ENCODE data around the gene TRMT2A.

TRMT2A gene

DNA sequence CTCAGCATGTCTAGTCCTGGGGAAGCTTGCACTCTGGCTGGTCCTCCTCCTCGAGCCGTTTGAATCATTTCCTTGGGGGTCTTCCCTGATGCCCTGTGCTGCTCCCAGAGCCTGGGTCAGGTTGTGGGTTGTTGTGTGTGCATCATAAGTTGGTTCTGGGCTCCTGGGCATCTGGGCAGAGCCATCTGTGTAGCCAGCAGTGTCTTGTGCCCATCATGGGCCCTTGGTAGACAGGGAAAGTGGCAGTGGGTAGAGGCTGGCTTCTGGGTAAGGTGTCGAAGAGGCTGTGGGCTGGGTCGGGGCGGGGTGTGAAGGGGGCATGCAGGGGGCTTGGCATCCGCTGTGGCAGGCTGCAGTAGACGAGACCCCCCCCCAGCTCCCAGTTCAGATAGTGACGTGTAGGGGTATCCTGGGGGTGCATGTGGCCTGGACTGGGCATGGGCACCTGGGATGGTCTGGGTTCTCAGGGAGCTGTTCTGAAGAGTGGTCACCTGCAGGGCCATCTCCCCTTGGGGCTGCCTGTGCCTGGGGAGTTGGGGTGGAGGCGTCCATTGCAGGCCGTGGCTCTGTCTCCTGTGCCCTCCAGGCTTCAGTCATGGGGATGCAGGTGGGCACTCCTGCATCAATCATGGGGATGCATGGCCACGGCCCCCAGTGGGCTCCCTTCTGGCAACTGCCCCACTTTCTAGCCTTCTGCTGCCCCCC lies 7.2 kb upstream of the TRMT2A start:
- in situ Hi-C loops (cut with MboI; ENCODE audit: low sequenced_read_pairs), result no loop called here

DNA sequence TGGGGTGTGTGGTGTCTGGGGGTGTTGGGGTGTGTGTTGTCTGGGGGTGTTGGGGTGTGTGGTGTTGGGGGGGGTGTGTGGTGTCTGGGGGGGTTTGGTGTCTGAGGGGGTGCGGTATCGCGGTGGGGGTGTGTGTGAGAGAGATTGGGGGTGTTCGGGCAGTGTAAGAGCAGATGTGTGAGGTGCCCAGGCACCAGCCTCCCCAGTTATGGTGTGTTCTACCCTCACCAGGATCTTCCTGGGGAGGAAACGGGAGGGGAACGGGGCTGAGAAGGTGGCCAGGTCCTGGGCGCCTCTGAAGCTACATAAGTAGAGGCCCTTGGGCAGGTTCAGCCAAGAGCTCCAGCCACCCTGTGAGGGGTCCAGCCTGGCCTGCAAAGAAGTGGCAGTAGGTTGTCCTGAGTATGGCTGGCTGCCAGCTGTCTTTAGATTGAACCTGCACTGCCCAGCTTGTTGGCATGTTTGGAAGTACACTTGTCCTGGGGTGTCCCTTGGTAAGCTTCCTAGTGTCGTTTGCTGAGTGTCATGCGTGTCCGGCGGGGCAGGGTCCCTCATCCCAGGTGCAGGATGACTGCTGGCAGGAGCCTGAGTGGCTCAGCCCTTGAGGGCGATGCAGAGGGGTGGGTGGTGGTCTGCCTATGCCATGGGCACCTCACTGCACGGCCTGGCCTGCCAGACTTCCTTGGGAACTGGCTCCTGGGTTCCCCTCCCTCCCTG lies 6.5 kb upstream of the TRMT2A start:
- in situ Hi-C loops (cut with MboI; ENCODE audit: low sequenced_read_pairs), result no loop called here

DNA sequence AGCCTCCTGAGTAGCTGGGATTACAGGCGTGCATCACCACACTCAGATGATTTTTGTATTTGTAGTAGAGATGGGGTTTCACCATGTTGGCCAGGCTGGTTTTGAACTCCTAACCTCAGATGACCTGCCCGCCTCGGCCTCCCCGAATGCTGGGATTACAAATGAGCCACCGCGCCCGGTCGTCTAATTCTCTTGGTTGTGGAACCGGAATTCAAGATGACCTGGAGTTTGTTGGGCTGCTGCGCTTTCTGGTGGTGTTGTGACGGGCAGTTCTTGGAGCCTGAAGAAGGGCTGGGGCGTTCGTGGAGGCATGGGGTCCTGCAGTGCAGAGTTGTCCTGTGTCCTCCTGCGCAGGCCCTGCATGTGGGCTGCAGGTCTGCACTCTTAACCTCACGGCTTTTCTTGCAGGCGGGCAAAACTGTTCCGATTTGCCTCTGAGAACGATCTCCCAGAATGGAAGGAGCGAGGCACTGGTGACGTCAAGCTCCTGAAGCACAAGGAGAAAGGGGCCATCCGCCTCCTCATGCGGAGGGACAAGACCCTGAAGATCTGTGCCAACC lies 4.9 kb upstream of the TRMT2A start:
- in situ Hi-C loops (cut with MboI; ENCODE audit: low sequenced_read_pairs), result no loop called here

DNA sequence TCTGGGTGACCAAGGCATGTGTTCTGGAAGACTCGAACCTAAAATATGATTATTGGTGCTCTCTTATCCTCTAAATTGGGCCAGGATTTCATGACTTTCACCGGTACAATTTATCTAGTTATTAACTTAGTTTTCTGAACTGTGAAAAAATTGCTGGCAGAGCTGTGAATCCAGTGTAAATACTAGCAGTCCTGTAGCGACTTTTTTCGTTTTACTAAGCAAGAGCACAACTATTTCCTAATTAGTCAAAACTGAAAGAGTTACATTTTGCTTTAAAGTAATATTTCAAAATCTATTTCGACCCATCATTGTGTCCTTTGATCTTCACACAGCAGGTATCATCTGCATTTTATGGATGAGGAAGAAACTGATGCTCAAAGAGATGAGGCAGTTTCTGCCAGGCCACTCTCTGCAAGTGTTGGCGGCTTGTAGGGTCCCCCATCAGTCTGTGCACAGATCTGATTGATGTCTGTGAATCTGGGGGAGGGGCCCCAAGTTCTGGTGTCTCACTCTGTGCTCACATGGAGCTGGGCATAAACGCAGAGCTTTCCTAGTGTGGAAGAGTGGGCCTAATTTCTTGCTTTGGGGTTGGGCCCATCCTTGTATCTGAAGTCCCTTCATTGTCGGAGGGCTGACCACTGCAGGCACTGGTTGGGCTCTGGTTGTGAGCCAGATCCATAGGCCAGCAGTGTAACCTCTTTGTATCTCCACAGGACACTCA lies 1.4 kb upstream of the TRMT2A start:
- in situ Hi-C loops (cut with MboI; ENCODE audit: low sequenced_read_pairs), result no loop called here

DNA sequence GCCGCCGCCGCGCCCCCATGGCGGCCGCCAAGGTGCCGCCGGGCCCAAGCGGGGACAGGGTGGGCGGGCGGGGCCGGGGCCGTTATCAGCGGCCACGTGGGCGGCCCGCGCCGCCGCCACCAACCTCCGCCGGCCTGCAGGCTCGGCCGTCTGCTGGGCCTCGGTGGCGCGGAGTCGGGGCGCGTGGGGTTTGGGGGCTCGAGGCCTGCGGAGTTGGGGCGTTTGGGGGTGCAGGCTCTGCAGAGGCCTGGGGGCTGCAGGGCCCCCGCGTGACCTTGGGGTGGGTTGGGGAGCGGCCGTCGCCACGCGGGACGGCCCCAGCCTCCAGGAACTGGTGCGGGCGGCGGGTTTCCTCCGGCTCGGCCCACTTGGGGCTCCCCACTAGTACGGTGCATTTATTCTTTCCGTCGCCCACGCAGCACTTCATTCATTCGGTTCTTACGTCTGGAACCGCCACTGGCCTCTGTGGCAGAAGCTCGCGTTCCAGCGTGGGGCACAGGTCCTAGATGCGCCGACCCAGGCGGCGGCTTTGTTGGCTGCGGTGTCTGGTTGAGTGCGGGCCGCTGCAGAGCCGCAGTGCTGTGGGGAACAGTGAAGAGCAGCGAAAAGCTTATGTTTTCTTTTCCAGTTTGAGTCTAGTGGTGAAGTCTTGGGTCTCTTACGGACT lies 740 bp upstream of the TRMT2A start:
- in situ Hi-C loops (cut with MboI; ENCODE audit: low sequenced_read_pairs), result no loop called here

DNA sequence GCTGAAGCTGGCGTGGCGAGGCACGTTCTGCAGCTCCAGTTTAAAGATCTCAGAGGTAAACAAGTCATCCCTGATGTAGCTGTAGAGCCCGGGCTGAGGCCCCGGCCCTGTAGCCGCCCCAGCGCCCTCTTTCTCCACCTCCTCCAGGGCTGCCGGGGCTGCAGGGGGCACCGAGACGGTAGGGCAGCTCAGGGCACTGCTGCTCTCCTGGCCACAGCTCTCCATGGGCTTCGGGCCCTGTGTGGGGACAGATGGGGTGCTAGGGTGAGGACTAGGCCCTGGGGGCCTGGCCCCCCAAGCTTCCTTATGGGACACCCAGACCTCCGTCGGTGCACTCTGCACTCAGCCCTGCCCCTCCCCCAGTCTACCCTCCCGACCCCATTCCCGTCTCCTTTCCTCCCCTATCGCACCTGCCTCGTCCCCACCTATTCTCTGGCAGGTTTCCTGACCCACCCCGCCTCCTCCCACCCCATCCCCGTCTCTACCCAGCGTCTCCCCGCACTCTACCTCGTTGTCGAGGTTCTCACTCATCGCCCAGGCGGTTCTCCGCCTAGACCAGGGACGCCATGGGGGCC lies 563 bp downstream of the TRMT2A start:
- in situ Hi-C loops (cut with MboI; ENCODE audit: low sequenced_read_pairs), result no loop called here

DNA sequence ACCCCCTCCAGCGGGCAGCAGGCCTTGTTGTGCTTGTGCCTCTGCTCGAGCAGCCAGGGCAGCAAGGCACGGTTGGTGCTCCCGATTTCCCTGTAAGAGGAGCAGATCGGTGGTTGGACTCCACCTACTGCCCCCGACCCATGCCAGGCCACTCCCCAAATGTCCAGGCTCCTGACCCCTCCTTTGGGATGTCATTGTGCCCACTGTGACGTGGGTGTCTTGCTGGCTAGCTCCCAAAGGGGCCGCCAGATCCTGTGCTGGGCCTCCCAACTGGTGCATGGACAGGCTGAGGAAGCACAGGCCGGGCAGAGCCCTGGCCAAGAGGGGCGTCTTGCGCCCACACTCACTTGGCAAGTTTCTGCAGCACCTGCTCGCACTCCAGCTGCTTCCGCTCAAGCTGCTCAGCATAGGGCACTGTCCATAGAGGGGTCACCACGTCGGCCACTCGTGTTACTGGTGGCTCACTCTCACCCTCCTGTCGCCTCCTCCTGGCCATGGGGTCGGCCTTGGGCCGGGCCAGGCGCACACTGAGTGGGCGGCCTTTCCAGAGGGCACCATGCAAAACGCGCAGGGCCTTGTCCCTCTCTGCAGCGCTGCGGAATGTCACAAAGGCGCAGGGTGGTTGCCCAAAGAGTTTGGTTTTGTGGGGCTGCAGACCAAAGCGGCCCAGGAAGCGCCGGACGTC lies 1.2 kb downstream of the TRMT2A start, which contains the start of gene RANBP1:
TSS of gene RANBP1 (plus strand) at position 414 of the 685 bp plus-strand sequence. CDS start at position 495, 81 bp downstream.
- in situ Hi-C loops (cut with MboI; ENCODE audit: low sequenced_read_pairs), result no loop called here

DNA sequence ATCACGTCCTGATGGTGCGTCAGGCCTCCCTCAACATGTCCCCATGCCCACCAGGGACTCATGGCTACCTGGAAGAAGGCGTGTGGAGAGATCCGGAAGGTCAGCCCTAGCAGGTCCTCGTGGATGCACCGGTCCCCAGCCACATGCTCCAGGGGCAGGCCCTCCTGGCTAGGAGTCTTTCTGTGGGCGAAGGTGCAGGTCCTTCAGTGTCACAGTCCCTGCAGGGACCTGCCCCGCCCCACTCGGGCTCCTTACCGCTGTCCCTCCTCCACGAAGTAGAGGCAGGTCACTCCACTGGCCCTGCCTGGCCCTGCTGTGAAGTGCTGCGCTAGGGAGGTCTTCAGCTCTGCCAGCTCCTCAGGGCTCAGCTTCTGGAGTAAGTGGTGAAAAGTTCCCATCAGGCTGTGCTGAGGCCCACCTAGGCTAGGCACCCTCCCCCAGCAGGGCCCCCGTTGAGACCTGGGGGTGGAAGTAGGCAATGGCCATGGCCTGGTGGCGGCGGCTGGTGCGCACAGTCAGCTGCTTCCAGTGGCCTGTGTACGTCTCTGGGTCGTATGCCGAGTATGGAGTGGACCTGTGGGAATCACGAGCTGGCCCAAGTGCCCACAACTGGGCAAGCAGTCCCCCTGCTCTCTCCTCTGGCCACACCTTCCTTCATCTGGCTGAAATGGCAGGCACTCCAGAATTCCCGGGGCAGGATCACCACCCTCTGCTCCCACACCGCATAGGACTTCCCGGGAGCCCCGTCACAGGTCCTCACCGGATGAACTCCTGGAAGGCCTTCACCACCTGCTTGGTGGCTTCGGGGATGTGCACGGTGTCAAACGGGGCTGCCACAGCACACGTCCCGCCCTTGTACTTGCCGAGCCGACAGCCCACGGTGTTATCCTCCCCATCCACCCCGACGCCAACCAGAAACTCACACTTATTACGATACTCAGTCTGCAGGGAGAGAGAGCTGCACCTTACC lies 2.2 kb downstream of the TRMT2A start:
- in situ Hi-C loops (cut with MboI; ENCODE audit: low sequenced_read_pairs), result no loop called here

DNA sequence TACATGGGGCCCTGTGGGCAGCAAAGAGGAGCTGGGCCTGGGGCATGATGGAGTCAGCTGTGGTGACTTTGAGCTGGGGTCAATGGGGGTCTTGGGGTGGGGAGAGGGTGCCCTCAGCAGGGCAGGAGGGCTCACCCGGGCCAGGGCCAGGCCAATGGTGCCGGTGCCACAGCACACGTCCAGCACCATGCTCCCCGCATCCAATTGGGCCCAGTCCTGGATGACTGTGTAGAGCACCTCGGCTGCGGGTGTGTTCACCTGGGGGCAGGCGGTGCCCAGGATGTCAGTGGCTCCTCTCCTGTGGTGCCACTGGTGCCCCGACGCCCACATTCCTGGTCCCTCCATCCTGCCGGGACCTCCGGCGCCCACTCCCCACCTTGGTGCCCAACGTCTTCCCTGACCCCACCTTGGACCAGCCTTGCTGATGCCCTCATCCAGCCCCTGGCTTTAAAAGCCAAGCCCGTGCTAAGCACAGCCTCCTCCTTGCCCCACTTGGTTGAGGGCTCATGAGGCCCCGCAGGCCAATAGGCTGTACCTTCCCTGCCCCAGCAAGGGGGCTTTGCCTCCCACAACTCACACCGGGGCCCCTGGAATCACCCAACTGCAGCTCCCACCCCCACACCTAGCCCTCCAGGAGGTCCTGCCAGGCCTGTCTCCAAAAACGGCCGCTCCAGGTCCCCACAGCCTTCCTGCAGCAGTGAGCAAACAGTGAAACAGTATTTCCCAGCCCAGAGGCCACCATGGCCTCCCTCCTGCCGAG lies 3.3 kb downstream of the TRMT2A start:
- in situ Hi-C loops (cut with MboI; ENCODE audit: low sequenced_read_pairs), result no loop called here

DNA sequence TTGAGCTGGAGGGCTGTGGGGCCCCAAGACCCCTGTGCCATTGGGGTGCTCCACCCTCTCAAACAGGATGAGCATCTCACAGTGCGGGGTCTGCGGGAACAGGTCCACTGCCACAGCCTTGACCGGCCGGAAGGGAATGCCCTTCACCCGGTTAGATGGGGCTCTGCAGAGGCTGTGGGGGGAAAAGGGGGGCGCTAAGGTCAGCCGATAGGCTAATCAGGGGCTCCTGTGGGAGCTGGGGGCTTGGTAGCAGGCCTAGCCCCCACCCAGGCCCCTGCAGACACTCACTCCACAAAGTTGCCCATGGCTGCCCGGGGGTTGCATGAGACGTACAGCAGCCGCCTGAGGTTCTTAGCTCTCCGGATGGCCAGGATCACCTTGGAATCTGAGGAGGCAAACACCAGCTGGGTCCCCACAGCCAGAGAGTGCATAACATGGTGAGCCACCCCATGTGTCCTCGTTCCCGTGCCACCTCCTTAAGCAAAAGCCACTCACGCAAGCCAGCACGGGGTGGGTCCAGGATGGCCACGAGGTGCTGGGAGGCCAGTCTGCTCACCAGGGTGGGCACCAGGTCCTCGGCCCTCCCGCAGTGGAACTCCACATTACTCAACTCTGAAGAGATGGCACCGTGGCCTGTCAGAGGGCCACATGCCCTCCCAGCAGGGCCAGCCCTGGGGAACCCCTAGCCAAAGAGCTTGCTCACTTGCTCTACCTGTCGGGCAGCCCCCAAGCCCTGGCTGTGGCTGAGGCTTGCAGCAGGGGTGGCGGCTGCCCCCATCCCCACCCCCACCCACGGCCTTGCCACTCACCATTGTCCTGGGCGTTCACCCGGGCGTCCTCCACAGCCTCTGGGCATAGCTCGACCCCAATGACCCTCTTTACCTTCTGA lies 4.2 kb downstream of the TRMT2A start:
- in situ Hi-C loops (cut with MboI; ENCODE audit: low sequenced_read_pairs), result no loop called here

DNA sequence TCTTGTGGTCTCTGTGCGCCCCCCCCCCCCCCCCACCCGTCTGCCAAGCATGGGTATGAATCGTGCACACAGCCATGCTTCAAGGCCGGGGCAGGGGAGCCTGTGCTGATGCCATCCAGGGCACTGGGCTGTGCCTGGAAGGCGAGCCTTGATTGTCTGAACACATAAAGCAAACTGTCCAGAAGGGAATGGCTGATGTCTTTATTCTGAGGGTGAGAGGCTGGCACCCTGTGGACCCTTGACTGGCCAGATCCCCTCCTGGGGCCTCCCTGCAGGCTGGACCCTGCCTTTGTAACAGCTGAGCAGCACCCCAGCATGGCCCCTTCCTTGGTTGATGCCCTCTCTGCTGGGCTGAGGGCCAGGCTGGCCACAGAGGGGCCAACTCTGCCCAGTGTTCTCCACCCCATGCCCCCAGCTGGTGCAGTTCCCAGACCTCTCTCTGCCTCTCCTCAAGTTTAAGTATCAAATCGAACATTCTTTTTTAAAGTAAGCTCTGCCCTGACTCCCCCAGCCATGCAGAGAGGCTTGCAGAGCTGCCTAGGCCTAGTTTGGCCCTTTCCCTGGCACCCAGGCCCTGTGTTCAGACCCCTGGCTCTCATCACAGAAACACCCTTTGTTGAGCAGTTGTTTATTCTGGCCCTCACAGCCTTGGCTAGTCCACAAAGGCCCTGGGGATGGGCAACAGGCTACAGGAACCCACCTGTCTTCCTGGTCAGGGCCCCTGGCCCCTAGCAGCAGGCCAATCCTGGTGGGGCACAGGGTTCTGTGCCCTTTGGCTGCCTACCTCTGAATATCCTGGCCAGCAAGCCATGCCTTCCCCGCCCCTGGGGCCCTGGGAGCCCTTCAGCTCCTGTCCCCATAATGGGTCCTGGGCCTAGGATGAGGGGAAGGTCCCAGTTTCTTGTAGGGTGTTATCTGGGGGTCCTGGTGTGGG lies 5.1 kb downstream of the TRMT2A start:
- in situ Hi-C loops (cut with MboI; ENCODE audit: low sequenced_read_pairs), result no loop called here

DNA sequence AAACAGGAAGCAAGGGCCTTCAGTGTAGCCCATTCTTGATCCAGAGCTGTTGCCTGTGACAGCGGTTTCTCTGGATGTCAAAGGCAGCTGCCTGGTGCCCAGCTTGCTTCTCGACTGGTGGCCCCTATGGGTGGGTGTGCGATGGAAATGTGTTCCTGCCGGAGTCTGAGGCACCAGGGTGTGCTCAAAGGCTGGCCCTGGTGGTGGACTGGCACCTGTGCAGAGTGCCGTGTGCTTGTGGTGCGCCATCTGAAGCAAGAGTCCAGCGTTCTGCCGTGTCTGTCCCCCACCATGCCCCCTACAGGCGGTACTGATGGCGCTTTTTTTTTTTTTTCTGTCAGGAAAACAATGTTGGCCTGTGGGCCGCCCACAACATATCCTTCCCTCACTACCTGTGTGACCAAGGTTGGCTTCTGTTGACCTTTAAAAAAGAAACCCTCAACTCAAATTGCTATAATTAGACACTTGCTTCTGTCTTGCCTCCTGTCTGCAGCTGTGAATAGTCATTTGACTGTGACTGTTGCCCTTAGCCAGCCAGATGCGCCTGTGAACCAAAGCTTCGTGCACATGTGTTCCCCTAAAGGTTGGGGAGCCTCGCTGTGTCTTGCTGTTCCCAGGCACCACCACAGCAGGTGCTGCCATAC lies 5.9 kb downstream of the TRMT2A start:
- in situ Hi-C loops (cut with MboI; ENCODE audit: low sequenced_read_pairs), result no loop called here

DNA sequence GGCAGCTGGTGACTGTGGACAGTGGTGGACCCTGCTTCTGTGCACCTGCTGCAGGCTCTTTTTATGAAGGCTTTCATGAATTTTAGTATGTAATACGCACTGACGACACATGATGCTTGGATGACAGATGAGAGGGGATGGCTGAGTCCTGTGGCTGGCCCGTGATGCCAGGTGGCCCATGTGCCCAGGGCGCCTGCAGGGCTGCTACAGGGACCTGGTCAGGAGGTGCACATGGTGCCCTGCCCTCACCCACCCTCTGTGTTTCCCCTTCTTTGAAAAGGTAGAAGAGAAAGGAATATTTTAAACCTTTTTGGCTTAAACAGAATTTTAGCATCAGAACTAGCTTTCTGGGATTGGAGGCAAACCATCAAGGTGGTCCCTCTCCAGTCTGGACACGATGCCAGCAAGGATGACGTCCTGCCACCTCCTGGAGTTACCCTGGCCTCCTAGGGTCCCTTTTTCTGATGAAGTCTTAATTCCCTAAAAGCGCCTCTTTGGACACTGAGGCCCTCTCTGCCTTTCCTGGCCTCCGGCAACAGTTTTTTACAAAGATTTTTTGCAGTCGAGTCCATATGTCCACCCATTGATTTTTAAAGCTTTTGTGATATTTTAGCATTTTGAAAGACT lies 6.6 kb downstream of the TRMT2A start:
- in situ Hi-C loops (cut with MboI; ENCODE audit: low sequenced_read_pairs), result no loop called here

DNA sequence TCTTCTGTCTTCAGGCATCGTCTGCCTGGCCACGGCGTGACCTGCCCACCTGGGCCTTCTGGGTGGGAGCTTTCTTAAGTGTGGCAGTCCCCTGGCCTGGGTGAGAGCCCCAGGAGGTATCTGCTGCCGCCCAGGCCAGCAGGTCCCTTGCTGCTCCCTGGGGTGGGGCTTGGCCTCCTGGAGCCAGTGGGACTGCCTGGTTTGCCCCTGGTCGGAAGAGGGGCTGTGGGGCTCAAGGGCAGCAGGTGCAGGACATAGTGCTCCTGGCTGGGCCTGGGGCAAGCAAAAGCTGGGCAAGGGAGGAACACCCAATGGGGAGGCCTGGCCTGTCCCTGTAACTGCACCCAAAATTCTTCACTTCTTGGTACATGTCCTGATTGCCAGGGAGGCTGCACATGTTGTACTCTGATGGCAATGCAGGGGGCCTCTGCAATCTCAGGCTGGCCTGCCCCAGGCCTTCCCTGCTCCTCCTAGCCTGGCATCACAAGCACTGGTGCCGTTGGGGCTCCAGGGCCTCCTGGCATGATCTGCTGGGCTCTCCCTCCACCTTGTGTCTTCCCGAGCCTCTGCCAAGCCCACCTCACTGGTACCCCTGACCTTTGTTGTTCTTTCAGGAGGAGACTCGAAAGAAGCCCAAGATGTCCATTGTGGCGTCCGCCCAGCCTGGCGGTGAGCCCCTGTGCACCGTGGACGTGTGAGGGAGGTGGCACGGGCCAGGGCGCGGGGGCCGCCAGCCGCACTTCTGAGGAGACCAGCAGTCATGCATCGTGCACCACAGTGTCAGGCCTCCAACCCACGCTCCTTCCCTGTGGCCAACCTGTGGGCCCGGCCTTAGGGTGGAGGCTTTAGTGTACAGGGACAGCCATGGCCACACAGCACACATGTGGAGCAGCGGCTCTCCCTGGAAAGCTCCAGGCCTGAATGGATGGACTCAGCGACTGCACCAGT lies 7.3 kb downstream of the TRMT2A start:
- in situ Hi-C loops (cut with MboI; ENCODE audit: low sequenced_read_pairs), result no loop called here
